Hepatocyte (in vitro differentiated cells): ENCODE results near the gene TECTB. TPM values are rescaled to one million over a fixed set of nuclear protein-coding genes. Genes with fewer than 3 reads are reported as not detected.

Experiments
- DNase-seq: peaks from one replicate; pipeline ENCODE4 v3.0.0-alpha.2; 2016; ENCODE audit warnings: low spot score
- H2AFZ ChIP-seq: fragments of 200-600 bp; sonication (generic); 2 replicates; pipeline ENCODE4 v1.6.0; 2016; ENCODE audit warnings: antibody characterized with exemption, mild to moderate bottlenecking
- H3K27ac ChIP-seq: fragments of 200-600 bp; sonication (generic); 2 replicates; pipeline ENCODE4 v1.5.1; 2016; ENCODE audit warnings: mild to moderate bottlenecking
- H3K27me3 ChIP-seq: fragments of 200-600 bp; sonication (generic); 2 replicates; pipeline ENCODE4 v1.6.1; 2016
- H3K36me3 ChIP-seq: fragments of 200-600 bp; sonication (generic); replicated peaks from 2 replicates; pipeline ENCODE4 v1.5.1; 2016; ENCODE audit warnings: low read depth; ENCODE audit not compliant: insufficient read depth
- H3K4me1 ChIP-seq: fragments of 200-600 bp; sonication (generic); 2 replicates; pipeline ENCODE4 v1.5.1; 2016; ENCODE audit warnings: mild to moderate bottlenecking, moderate library complexity; ENCODE audit not compliant: insufficient read depth
- H3K4me2 ChIP-seq: fragments of 200-600 bp; sonication (generic); 2 replicates; pipeline ENCODE4 v1.6.0; 2016
- H3K4me3 ChIP-seq: fragments of 200-600 bp; sonication (generic); 2 replicates; pipeline ENCODE4 v1.5.1; 2016; ENCODE audit warnings: mild to moderate bottlenecking
- H3K79me2 ChIP-seq: fragments of 200-600 bp; sonication (generic); 2 replicates; pipeline ENCODE4 v1.6.0; 2017; ENCODE audit warnings: mild to moderate bottlenecking
- H3K9me2 ChIP-seq: fragments of 200-600 bp; sonication (generic); replicated peaks from 2 replicates; pipeline ENCODE4 v1.6.0; 2017; ENCODE audit warnings: mild to moderate bottlenecking; ENCODE audit not compliant: insufficient read depth
- H3K9me3 ChIP-seq: fragments of 200-600 bp; sonication (generic); 2 replicates; pipeline ENCODE4 v1.5.1; 2016; ENCODE audit warnings: low read depth, mild to moderate bottlenecking
- H4K20me1 ChIP-seq: fragments of 200-600 bp; sonication (generic); 2 replicates; pipeline ENCODE4 v1.6.0; 2016; ENCODE audit warnings: mild to moderate bottlenecking; ENCODE audit not compliant: insufficient read depth, poor library complexity, severe bottlenecking
- CTCF ChIP-seq: fragments of 200-600 bp; sonication (generic); IDR thresholded peaks from 2 replicates; pipeline ENCODE4 v1.5.1; 2016; ENCODE audit warnings: antibody characterized with exemption, mild to moderate bottlenecking; ENCODE audit not compliant: poor library complexity
- EZH2 ChIP-seq: fragments of 200-600 bp; sonication (generic); IDR thresholded peaks from 2 replicates; pipeline ENCODE4 v1.6.1; 2016; ENCODE audit warnings: antibody characterized with exemption, mild to moderate bottlenecking, borderline replicate concordance
- EZH2phosphoT487 ChIP-seq: fragments of 200-600 bp; sonication (generic); IDR thresholded peaks from one replicate; pipeline ENCODE4 v1.6.1; 2018; ENCODE audit warnings: antibody characterized with exemption, mild to moderate bottlenecking, low read depth, moderate library complexity; ENCODE audit not compliant: unreplicated experiment, severe bottlenecking
- WGBS: methylation state at CpG from one replicate; pipeline ENCODE4 v1.1.6; 2016; ENCODE audit warnings: low lambda C conversion rate; ENCODE audit errors: missing lambda C conversion rate; 5-methylcytosine and 5-hydroxymethylcytosine counted together
- polyA plus RNA-seq: library from polyadenylated mRNA; unstranded; fragments of >200 nt; fragmentation: Nextera tagmentation; extraction: Ambion mirVana; gene quantifications from 2 replicates; pipeline ENCODE4 v1.2.1, GENCODE V29; 2016
- total RNA-seq: library from RNA; depleted of rRNA; stranded (reverse); fragments of >200 nt; gene quantifications from 2 replicates; pipeline ENCODE4 v1.2.3, GENCODE V29; 2014

TECTB gene
- total and polyA plus RNA-seq, 2 experiments from 2014 or later = 0.10 TPM; not detected in 1

DNA sequence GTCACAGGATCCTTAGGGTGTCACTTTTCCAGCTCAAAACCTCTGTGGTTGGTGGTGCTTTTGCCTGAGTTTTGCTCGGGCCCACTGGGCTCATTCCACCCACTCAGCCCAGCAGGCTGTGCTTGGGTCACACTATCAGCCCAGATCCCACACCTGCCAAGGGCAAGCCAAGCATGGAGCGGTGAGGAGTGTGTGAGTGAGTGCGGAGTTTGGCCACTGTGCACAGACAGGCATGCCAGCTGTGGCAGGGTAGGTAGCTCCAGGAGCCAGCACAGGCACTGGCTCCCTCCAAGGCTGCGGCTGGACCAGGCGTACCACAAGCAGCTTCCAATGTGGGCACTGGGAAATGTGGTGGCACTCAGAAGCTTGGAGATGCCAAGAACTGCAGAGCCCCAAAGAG is 43.9 kb upstream of the TECTB start:
- Histone ChIP-seq H3K4me1 (no peaks in the 10 kb centered on the region), H3K27me3 (no peaks in the 10 kb centered on the region), H2AFZ (no peak overlapping the region), H3K4me2 (no peak overlapping the region), H3K9me3 (no peaks in the 10 kb centered on the region), H3K4me3 (no peak overlapping the region), H4K20me1 (no peaks in the 10 kb centered on the region), H3K36me3 (no peaks in the 10 kb centered on the region), H3K79me2 (no peaks in the 10 kb centered on the region), H3K9me2 (no peaks in the 10 kb centered on the region), H3K27ac (no peak overlapping the region)
- no peak for DNase-seq
- TF ChIP-seq EZH2phosphoT487 (no peak), EZH2 (no peak), CTCF (no peak)
- 88% methylated on average over 5 of the region's 5 CpGs for whole genome bisulfite sequencing

DNA sequence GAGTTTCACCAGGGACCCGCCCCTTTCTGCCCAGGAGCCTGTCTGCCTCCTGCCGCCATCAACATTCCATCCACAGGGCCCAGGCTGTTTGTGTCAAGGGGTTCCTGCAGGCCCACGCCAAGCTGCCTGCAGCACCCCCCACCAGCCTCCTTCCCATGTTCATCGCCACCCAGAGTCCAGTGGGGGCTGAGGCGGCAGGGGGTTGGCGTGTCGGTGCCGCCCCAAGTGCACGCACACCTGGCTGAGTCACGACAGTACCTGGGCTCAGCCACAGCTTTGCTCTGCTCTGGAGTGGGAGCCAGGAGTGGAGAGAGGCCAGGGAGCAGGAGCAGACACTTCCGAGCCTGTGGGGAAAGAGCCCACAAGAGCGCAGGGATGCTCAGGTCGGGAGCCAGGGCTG is 42.8 kb upstream of the TECTB start:
- H3K79me2 ChIP-seq = no peaks in the 10 kb centered on the region
- no peak for DNase-seq
- no peaks in the 10 kb centered on the region for H4K20me1 ChIP-seq
- WGBS = 80% methylated on average over 13 of the region's 13 CpGs
- no peaks in the 10 kb centered on the region for H3K4me1 ChIP-seq
- no peak overlapping the region for H3K4me2 ChIP-seq
- TF ChIP-seq CTCF (no peak), EZH2 (no peak), EZH2phosphoT487 (no peak)
- no peak overlapping the region for H3K4me3 ChIP-seq
- H3K9me3 ChIP-seq = no peaks in the 10 kb centered on the region
- no peak overlapping the region for H2AFZ ChIP-seq
- no peaks in the 10 kb centered on the region for H3K9me2 ChIP-seq
- H3K27ac ChIP-seq = no peak overlapping the region
- H3K36me3 ChIP-seq = no peaks in the 10 kb centered on the region
- no peaks in the 10 kb centered on the region for H3K27me3 ChIP-seq

- 80% methylated on average over 2 of the region's 2 CpGs for WGBS
Observed at GRCh38 chr10:112241651-112242341, 41.4 kb upstream of the TECTB start.

More at GRCh38 chr10:112241651-112242341, 41.4 kb upstream of the TECTB start:
- Histone ChIP-seq H3K4me2 (no peak overlapping the region), H3K4me1 (no peaks in the 10 kb centered on the region), H3K36me3 (no peaks in the 10 kb centered on the region), H4K20me1 (no peaks in the 10 kb centered on the region), H3K79me2 (no peaks in the 10 kb centered on the region), H3K27me3 (no peaks in the 10 kb centered on the region), H3K9me2 (no peaks in the 10 kb centered on the region), H3K27ac (no peak overlapping the region), H3K4me3 (no peak overlapping the region), H2AFZ (no peak overlapping the region), H3K9me3 (no peaks in the 10 kb centered on the region)
- DNase-seq = no peak
- TF ChIP-seq EZH2phosphoT487 (no peak), EZH2 (no peak), CTCF (no peak)
